SK-N-SH treated with all-trans-retinoic acid at 6 μM for 48 hours (cell line): ENCODE data around the gene TPRX2.

ENCODE experiments used
- PPARA ChIP-seq: fragments of 250-450 bp; sonication (Bioruptor Pico); IDR thresholded peaks from 2 replicates; pipeline ENCODE4 v1.5.0; 2020; ENCODE audit warnings: mild to moderate bottlenecking, borderline replicate concordance
- ZFP30 ChIP-seq: fragments of 450-650 bp; formaldehyde crosslinking; IDR thresholded peaks from 2 replicates; pipeline ENCODE4 v1.5.0; 2022; ENCODE audit warnings: mild to moderate bottlenecking, moderate library complexity
- ZNF565 ChIP-seq: fragments of 450-650 bp; formaldehyde crosslinking; conservative IDR thresholded peaks from 2 replicates; pipeline ENCODE4 v1.5.0; 2020; ENCODE audit warnings: low read depth, mild to moderate bottlenecking, moderate library complexity
- ZNF70 ChIP-seq: fragments of 450-650 bp; formaldehyde crosslinking; IDR thresholded peaks from 2 replicates; pipeline ENCODE4 v1.5.0; 2020; ENCODE audit warnings: mild to moderate bottlenecking, moderate library complexity

DNA sequence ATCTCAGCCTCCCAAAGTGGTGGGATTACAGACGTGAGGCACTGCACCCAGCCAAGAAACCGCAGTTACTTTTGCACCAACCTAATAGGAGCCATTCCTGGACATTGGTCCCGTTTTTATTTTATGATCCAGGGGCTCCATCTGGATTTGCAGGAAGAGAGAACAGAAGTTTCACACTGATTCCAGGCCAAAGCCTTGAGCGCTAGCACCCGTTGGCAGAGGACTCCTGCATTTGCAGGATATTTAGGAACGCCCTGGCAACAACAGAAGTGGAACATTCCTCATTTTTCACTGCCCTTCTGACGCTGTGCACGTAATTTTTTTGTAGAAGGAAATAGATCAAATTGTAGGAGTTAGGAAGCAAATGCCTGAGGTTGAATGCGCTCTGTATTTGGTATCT is 38.8 kb downstream of the TPRX2 start:
- TF ChIP-seq ZFP30 (CRISPR knock-in tag) = no peak
- TF ChIP-seq ZNF565 (CRISPR knock-in tag) = no peak
- no peak for TF ChIP-seq PPARA (CRISPR knock-in tag)
- no peak for TF ChIP-seq ZNF70 (CRISPR knock-in tag)
